Mammary epithelial cell (primary cell): ENCODE results near the gene PIGX.

Experiments
- EZH2 ChIP-seq: IDR thresholded peaks from 2 replicates; pipeline ENCODE4 v1.6.1; 2012; ENCODE audit warnings: low read length, inconsistent platforms, borderline replicate concordance
- TF ChIP-seq, protein P1 (sequence below), 2 donors: IDR thresholded peaks in 1 of 2; conservative IDR thresholded peaks in 1 of 2; 2 replicates each; pipeline ENCODE4 v1.5.1; 2011 to 2012; ENCODE audit warnings: inconsistent platforms in 2 of 2, low read length in 2 of 2, mild to moderate bottlenecking in 2 of 2, control low read depth in 1 of 2, low read depth in 1 of 2; ENCODE audit not compliant: insufficient read depth in 1 of 2; ENCODE audit errors: extremely low read depth in 1 of 2

DNA sequence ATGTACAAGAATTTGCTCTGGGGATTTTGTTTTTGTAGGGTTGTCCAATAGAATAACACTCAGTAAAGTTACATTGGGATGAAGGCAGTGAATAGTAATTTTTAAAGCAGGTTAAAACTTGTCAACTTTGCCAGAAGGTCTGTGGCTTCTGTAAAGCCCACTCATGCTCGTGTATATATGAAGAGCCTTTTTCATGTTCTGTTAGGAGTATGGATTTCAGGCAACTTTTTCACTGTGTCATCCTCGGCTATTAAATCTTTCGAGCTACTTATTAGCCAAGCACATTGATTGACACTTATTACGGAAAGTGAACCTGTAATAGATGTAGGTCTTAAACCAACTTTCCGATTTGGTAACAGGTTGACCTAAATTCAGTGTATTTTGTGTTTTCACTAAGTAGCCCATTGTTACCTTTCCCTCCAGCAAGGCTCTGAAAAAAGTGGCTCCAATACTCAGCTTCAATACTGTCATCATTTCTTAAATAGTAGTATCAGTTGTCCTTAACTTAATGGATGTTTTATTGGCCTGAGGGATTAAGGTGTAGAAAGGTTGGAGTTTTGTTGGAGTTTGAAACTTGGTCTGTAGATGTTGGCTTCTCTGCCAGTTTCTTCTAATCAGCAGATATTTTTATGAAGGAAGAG is 29.2 kb downstream of the PIGX start:
- TF ChIP-seq, protein P1, sequence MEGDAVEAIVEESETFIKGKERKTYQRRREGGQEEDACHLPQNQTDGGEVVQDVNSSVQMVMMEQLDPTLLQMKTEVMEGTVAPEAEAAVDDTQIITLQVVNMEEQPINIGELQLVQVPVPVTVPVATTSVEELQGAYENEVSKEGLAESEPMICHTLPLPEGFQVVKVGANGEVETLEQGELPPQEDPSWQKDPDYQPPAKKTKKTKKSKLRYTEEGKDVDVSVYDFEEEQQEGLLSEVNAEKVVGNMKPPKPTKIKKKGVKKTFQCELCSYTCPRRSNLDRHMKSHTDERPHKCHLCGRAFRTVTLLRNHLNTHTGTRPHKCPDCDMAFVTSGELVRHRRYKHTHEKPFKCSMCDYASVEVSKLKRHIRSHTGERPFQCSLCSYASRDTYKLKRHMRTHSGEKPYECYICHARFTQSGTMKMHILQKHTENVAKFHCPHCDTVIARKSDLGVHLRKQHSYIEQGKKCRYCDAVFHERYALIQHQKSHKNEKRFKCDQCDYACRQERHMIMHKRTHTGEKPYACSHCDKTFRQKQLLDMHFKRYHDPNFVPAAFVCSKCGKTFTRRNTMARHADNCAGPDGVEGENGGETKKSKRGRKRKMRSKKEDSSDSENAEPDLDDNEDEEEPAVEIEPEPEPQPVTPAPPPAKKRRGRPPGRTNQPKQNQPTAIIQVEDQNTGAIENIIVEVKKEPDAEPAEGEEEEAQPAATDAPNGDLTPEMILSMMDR (conservative IDR thresholded peaks at IDR 0.05 in 1 of 2, IDR thresholded peaks at IDR 0.05 in 1 of 2; ENCODE audit: extremely low read depth in 1 of 2, insufficient read depth in 1 of 2, low read depth in 1 of 2, low read length in 2 of 2), result no peak
- TF ChIP-seq EZH2, result no peak
